HepG2 (cell line): ENCODE results near the gene KCTD5. TPM values are rescaled to one million over a fixed set of nuclear protein-coding genes. Genes with fewer than 3 reads are reported as not detected.

Source experiments
- ATAC-seq: fragments of 200-7000 bp; cut with Tn5 transposase; 3 replicates; pipeline ENCODE4 v1.9.1; 2020; ENCODE audit warnings: mild to moderate bottlenecking, moderate library complexity
- BruUV-seq: library from RNA; stranded (reverse); fragments of 400-500 nt; replicated peaks from 2 replicates; lab custom pipeline; 2021; lab: Mats Ljungman, UMichigan
- CTCF ChIA-PET: fragments of 300-600 bp; formaldehyde crosslinking; extraction: SDS; loops from one replicate; lab custom pipeline; 2021; ENCODE audit warnings: low total read pairs, inconsistent platforms, low intra/inter-chr PET ratio; lab: Yijun Ruan, JAX
- POLR2A ChIA-PET: fragments of 350-600 bp; sonication (Branson Sonifier 250); formaldehyde crosslinking; loops from one replicate; lab custom pipeline; 2020; ENCODE audit warnings: antibody characterized with exemption, inconsistent platforms; lab: Yijun Ruan, JAX
- DNase-seq: peaks from one replicate; pipeline ENCODE4 v3.0.0-alpha.2; 2015; ENCODE audit warnings: low spot score
- FAIRE-seq: peaks from 3 replicates; lab custom pipeline; 2011; peaks lifted over from hg19 to GRCh38; lab: Jason Lieb, UNC
- H2AFZ ChIP-seq: one replicate; pipeline ENCODE4 v1.6.1; 2011; ENCODE audit warnings: low read length, inconsistent platforms
- H3K27ac ChIP-seq: fragments of 300-600 bp; 3 replicates; pipeline ENCODE4 v1.8.0; 2011; ENCODE audit warnings: mixed run types, mild to moderate bottlenecking, mixed read lengths, low read length, inconsistent platforms; ENCODE audit not compliant: insufficient read depth; ENCODE audit errors: extremely low read length
- H3K27me3 ChIP-seq, 2 experiments: fragments of 200-600 bp in 1 of 2; 2 replicates in 1 of 2; 3 replicates in 1 of 2; pipeline versions ENCODE4 v1.6.0 to v1.8.0; 2011; ENCODE audit warnings: low read length in 2 of 2, mild to moderate bottlenecking in 2 of 2, moderate library complexity in 2 of 2, inconsistent platforms in 1 of 2; ENCODE audit not compliant: insufficient read depth in 2 of 2, control insufficient read depth in 1 of 2
- H3K36me3 ChIP-seq, 2 experiments: fragments of 200-600 bp in 1 of 2; replicated peaks in 1 of 2; 2 replicates in 1 of 2; 3 replicates in 1 of 2; pipeline versions ENCODE4 v1.5.1 to v1.8.0; 2011; ENCODE audit warnings: low read length in 2 of 2, inconsistent platforms in 1 of 2; ENCODE audit not compliant: insufficient read depth in 2 of 2, control insufficient read depth in 1 of 2
- H3K4me1 ChIP-seq: 2 replicates; pipeline ENCODE4 v1.5.1; 2012; ENCODE audit warnings: low read length, inconsistent platforms; ENCODE audit not compliant: insufficient read depth
- H3K4me2 ChIP-seq: 2 replicates; pipeline ENCODE4 v1.6.0; 2011; ENCODE audit warnings: low read depth, low read length, inconsistent platforms
- H3K4me3 ChIP-seq, 3 experiments: fragments of 200-600 bp in 1 of 3; sonication (generic), shearing (Covaris generic) in 1 of 3; replicated peaks in 1 of 3; 2 replicates each; pipeline ENCODE4 v1.5.1; 2011 to 2016; ENCODE audit warnings: low read length in 3 of 3, inconsistent platforms in 2 of 3, low read depth in 2 of 3, mild to moderate bottlenecking in 2 of 3, control low read depth in 1 of 3, mixed read lengths in 1 of 3; ENCODE audit not compliant: insufficient read depth in 1 of 3
- H3K79me2 ChIP-seq: one replicate; pipeline ENCODE4 v1.6.1; 2011; ENCODE audit warnings: low read length, inconsistent platforms; ENCODE audit not compliant: insufficient read depth
- H3K9ac ChIP-seq: 2 replicates; pipeline ENCODE4 v1.6.0; 2011; ENCODE audit warnings: mild to moderate bottlenecking, low read depth, low read length, inconsistent platforms; ENCODE audit not compliant: insufficient read depth
- H3K9me3 ChIP-seq: 2 replicates; pipeline ENCODE4 v1.5.1; 2012; ENCODE audit warnings: mild to moderate bottlenecking, low read length
- H4K20me1 ChIP-seq: 2 replicates; pipeline ENCODE4 v1.6.0; 2011; ENCODE audit warnings: inconsistent platforms, mild to moderate bottlenecking, low read length, moderate library complexity; ENCODE audit not compliant: insufficient read depth
- AHR ChIP-seq: IDR thresholded peaks from 2 replicates; pipeline ENCODE4 v1.6.1; 2018; ENCODE audit warnings: missing genetic modification reagents, missing compliant biosample characterization
- CCAR2 ChIP-seq: fragments of 200-400 bp; formaldehyde crosslinking; optimal IDR thresholded peaks from 2 replicates; pipeline ENCODE3; 2018; ENCODE audit warnings: low read depth, mild to moderate bottlenecking, low read length, moderate library complexity
- KDM2A ChIP-seq: sonication (generic); formaldehyde crosslinking; IDR thresholded peaks from 2 replicates; pipeline ENCODE4 v1.4.0; 2020; ENCODE audit warnings: low read depth, missing genetic modification reagents, borderline replicate concordance
- KDM4B ChIP-seq: sonication (generic); formaldehyde crosslinking; IDR thresholded peaks from 2 replicates; pipeline ENCODE4 v1.4.0; 2020; ENCODE audit warnings: missing genetic modification reagents
- MAFK ChIP-seq, 2 experiments: IDR thresholded peaks in 1 of 2; conservative IDR thresholded peaks in 1 of 2; 2 replicates each; pipeline ENCODE4 v1.6.1; 2011; ENCODE audit warnings: improper control_type of control experiment in 2 of 2, low read length in 2 of 2
- NFKBIZ ChIP-seq: IDR thresholded peaks from 2 replicates; pipeline ENCODE4 v1.6.1; 2018; ENCODE audit warnings: missing genetic modification reagents, missing compliant biosample characterization
- SAP130 ChIP-seq: IDR thresholded peaks from 2 replicates; pipeline ENCODE4 v1.6.1; 2016; ENCODE audit warnings: low read depth
- ZBTB7B ChIP-seq: sonication (generic); formaldehyde crosslinking; IDR thresholded peaks from 2 replicates; pipeline ENCODE4 v1.4.0; 2020; ENCODE audit warnings: missing genetic modification reagents
- ZNF138 ChIP-seq: sonication (generic); formaldehyde crosslinking; IDR thresholded peaks from 2 replicates; pipeline ENCODE4 v1.5.0; 2020; ENCODE audit warnings: mild to moderate bottlenecking, low read depth, missing genetic modification reagents
- ZNF251 ChIP-seq: sonication (generic); formaldehyde crosslinking; IDR thresholded peaks from 2 replicates; pipeline ENCODE4 v1.9.0; 2021; ENCODE audit warnings: mild to moderate bottlenecking, missing genetic modification reagents
- ZNF550 ChIP-seq: sonication (generic); formaldehyde crosslinking; IDR thresholded peaks from 2 replicates; pipeline ENCODE4 v1.4.0; 2020; ENCODE audit warnings: mild to moderate bottlenecking, missing genetic modification reagents, borderline replicate concordance
- ZSCAN20 ChIP-seq: sonication (generic); formaldehyde crosslinking; IDR thresholded peaks from 2 replicates; pipeline ENCODE4 v1.4.0; 2020; ENCODE audit warnings: missing genetic modification reagents, mild to moderate bottlenecking, borderline replicate concordance
- WGBS: methylation state at CpG from one replicate; pipeline ENCODE4 v1.1.6; 2017; ENCODE audit warnings: low lambda C conversion rate; 5-methylcytosine and 5-hydroxymethylcytosine counted together
- in situ Hi-C: cut with HindIII; loops from 2 replicates; pipeline ENCODE4 v1.10.0; 2017; ENCODE audit warnings: low pct_unique_long_range_greater_than_20kb; ENCODE audit not compliant: extremely low pct_ligation_motif_present
- intact Hi-C: fragments of 100-400 bp; cut with micrococcal nuclease; formaldehyde crosslinking; loops from one replicate; pipeline ENCODE4 v1.10.0; 2022; ENCODE audit not compliant: unreplicated experiment
- polyA plus RNA-seq, 8 experiments: library from polyadenylated mRNA; depleted of rRNA in 3 of 8; stranded (reverse) in 7 of 8; unstranded in 1 of 8; fragments of >200 nt; fragmentation: Illumina TruSeq in 4 of 8; extraction: Trizol in 4 of 8; gene quantifications; 2 replicates each; pipeline versions ENCODE4 v1.2.1 to v1.2.3, GENCODE V29; 2011 to 2016; ENCODE audit warnings: low read depth in 4 of 8, missing spikeins in 1 of 8, mixed read lengths in 1 of 8; ENCODE audit not compliant: insufficient read depth in 1 of 8
- total RNA-seq, 5 experiments: library from RNA; depleted of rRNA; stranded (reverse); fragments of >200 nt; fragmentation: Illumina TruSeq; extraction: Trizol; gene quantifications; 2 replicates each; pipeline ENCODE4 v1.2.3, GENCODE V29; 2016; ENCODE audit warnings: low read depth in 1 of 5
- TF ChIP-seq, protein P1 (sequence below): sonication (generic); formaldehyde crosslinking; IDR thresholded peaks from 2 replicates; pipeline ENCODE4 v1.5.1; 2020; ENCODE audit warnings: missing genetic modification reagents, mild to moderate bottlenecking, borderline replicate concordance
- TF ChIP-seq, protein P2 (sequence below): sonication (generic); formaldehyde crosslinking; IDR thresholded peaks from 2 replicates; pipeline ENCODE4 v1.8.0; 2022; ENCODE audit warnings: missing genetic modification reagents, mild to moderate bottlenecking, moderate library complexity, borderline replicate concordance
- TF ChIP-seq, protein P3 (sequence below): sonication (generic); formaldehyde crosslinking; IDR thresholded peaks from 2 replicates; pipeline ENCODE4 v1.4.0; 2020; ENCODE audit warnings: mild to moderate bottlenecking, missing genetic modification reagents
- TF ChIP-seq, protein P4 (sequence below): sonication (generic); formaldehyde crosslinking; IDR thresholded peaks from 2 replicates; pipeline ENCODE4 v1.4.0; 2020; ENCODE audit warnings: mild to moderate bottlenecking, missing genetic modification reagents
- TF ChIP-seq, protein P5 (sequence below): sonication (generic); formaldehyde crosslinking; IDR thresholded peaks from 2 replicates; pipeline ENCODE4 v1.4.0; 2020; ENCODE audit warnings: missing genetic modification reagents

Gene KCTD5
- total and polyA plus RNA-seq, 2 of the 13 experiments (the other 11 are each of a cell fraction or from before 2014, with no cell fraction given) = 25.4 to 29.8 TPM

DNA sequence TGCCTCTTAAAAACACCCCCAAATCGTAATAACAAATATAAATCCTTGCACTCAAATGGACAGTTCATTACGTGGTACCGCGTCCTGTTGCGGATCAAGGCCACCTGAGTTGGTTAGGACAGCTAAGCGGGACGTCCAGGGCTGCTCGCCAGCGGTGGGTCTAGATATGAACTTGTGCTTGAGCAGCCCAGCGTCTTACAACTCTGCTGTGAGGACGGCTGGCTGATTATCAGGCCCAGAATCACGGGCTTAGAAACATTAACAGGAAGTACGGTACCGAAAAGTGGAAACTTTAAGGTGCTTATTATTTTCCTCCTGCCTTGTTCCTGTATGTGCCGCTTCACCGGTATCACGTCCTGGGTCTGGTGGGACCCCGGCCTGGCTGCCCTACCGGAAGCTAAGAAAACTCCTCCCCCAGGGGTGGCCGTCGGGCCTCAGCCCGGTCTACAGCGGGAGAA, 69.3 kb downstream of the KCTD5 start:
- 0% methylated on average over 16 of the region's 23 CpGs for WGBS
- TF ChIP-seq MAFK (conservative IDR thresholded peaks at IDR 0.05 in 1 of 2, IDR thresholded peaks at IDR 0.05 in 1 of 2; ENCODE audit: low read length in 2 of 2) = no peak
- no peak for TF ChIP-seq ZNF138 (CRISPR knock-in tag)
- TF ChIP-seq, protein P1, sequence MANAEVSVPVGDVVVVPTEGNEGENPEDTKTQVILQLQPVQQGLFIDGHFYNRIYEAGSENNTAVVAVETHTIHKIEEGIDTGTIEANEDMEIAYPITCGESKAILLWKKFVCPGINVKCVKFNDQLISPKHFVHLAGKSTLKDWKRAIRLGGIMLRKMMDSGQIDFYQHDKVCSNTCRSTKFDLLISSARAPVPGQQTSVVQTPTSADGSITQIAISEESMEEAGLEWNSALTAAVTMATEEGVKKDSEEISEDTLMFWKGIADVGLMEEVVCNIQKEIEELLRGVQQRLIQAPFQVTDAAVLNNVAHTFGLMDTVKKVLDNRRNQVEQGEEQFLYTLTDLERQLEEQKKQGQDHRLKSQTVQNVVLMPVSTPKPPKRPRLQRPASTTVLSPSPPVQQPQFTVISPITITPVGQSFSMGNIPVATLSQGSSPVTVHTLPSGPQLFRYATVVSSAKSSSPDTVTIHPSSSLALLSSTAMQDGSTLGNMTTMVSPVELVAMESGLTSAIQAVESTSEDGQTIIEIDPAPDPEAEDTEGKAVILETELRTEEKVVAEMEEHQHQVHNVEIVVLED = no peak
- TF ChIP-seq, protein P2, sequence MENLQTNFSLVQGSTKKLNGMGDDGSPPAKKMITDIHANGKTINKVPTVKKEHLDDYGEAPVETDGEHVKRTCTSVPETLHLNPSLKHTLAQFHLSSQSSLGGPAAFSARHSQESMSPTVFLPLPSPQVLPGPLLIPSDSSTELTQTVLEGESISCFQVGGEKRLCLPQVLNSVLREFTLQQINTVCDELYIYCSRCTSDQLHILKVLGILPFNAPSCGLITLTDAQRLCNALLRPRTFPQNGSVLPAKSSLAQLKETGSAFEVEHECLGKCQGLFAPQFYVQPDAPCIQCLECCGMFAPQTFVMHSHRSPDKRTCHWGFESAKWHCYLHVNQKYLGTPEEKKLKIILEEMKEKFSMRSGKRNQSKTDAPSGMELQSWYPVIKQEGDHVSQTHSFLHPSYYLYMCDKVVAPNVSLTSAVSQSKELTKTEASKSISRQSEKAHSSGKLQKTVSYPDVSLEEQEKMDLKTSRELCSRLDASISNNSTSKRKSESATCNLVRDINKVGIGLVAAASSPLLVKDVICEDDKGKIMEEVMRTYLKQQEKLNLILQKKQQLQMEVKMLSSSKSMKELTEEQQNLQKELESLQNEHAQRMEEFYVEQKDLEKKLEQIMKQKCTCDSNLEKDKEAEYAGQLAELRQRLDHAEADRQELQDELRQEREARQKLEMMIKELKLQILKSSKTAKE = 0 out of 2 replicates have a peak, but pooled peaks have one; percentile 26
- no peak for TF ChIP-seq KDM2A (CRISPR knock-in tag)
- no peak for TF ChIP-seq ZNF550 (CRISPR knock-in tag)
- TF ChIP-seq ZBTB7B (CRISPR knock-in tag) = peak; percentile 52; the same call in 1 of the 2 replicates
- peak; percentile 55; the same call in 1 of the 2 replicates for TF ChIP-seq SAP130 (CRISPR knock-in tag)
- TF ChIP-seq ZSCAN20 (CRISPR knock-in tag) = no peak
- no peak for TF ChIP-seq AHR
- no peak for TF ChIP-seq ZNF251 (CRISPR knock-in tag)
- no peak for TF ChIP-seq CCAR2
- no peak for TF ChIP-seq KDM4B (CRISPR knock-in tag)
- TF ChIP-seq, protein P3, sequence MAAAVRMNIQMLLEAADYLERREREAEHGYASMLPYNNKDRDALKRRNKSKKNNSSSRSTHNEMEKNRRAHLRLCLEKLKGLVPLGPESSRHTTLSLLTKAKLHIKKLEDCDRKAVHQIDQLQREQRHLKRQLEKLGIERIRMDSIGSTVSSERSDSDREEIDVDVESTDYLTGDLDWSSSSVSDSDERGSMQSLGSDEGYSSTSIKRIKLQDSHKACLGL = no peak
- TF ChIP-seq, protein P4, sequence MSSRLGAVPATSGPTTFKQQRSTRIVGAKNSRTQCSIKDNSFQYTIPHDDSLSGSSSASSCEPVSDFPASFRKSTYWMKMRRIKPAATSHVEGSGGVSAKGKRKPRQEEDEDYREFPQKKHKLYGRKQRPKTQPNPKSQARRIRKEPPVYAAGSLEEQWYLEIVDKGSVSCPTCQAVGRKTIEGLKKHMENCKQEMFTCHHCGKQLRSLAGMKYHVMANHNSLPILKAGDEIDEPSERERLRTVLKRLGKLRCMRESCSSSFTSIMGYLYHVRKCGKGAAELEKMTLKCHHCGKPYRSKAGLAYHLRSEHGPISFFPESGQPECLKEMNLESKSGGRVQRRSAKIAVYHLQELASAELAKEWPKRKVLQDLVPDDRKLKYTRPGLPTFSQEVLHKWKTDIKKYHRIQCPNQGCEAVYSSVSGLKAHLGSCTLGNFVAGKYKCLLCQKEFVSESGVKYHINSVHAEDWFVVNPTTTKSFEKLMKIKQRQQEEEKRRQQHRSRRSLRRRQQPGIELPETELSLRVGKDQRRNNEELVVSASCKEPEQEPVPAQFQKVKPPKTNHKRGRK = no peak
- no peak; the same call in 1 of the 2 replicates for TF ChIP-seq NFKBIZ (CRISPR knock-in tag)
- TF ChIP-seq, protein P5, sequence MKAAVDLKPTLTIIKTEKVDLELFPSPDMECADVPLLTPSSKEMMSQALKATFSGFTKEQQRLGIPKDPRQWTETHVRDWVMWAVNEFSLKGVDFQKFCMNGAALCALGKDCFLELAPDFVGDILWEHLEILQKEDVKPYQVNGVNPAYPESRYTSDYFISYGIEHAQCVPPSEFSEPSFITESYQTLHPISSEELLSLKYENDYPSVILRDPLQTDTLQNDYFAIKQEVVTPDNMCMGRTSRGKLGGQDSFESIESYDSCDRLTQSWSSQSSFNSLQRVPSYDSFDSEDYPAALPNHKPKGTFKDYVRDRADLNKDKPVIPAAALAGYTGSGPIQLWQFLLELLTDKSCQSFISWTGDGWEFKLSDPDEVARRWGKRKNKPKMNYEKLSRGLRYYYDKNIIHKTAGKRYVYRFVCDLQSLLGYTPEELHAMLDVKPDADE (CRISPR knock-in tag) = no peak; the same call in 1 of the 2 replicates

More for the DNA sequence above, 69.3 kb downstream of the KCTD5 start:
- Histone ChIP-seq H3K36me3 (peaks cover 3 to 9% of the 10 kb centered on the region in 2 experiments; a peak in 3 of 5 replicates), H3K9me3 (no peaks in the 10 kb centered on the region), H3K9ac (peak overlapping the region; percentile 100), H3K4me1 (peaks cover 37% of the 10 kb centered on the region), H4K20me1 (peaks cover 35% of the 10 kb centered on the region), H3K79me2 (peaks cover 50% of the 10 kb centered on the region), H2AFZ (no peak overlapping the region), H3K27me3 (no peaks in the 10 kb centered on the region; a peak in 1 of 5 replicates), H3K4me2 (peak overlapping the region; percentile 97), H3K27ac (peak overlapping the region; percentile 100), H3K4me3 (peak overlapping the region; percentile 74 to 93 (median 83))
- FAIRE-seq (no peak), ATAC-seq (peak; percentile 86), DNase-seq (peak; percentile 83)
- ChIA-PET CTCF (no interaction called here), POLR2A (interaction anchor here (0.7 to 5.1 kb wide), 19 partner anchors 10 to 596 kb away, joined by 3 to 74 read pairs (median 6); partner anchors contain the start of genes ELOB, FLYWCH1, FLYWCH2 and HCFC1R1)
- in situ Hi-C loops = no loop called here
- intact Hi-C loops = no loop called here
- BruUV-seq = TSS peak; percentile 86
